ENCODE measurements around the gene STAT4.
A peak's percentile ranks its signal among the peaks of the same experiment; 100 is the strongest.

STAT4 gene, protein sequence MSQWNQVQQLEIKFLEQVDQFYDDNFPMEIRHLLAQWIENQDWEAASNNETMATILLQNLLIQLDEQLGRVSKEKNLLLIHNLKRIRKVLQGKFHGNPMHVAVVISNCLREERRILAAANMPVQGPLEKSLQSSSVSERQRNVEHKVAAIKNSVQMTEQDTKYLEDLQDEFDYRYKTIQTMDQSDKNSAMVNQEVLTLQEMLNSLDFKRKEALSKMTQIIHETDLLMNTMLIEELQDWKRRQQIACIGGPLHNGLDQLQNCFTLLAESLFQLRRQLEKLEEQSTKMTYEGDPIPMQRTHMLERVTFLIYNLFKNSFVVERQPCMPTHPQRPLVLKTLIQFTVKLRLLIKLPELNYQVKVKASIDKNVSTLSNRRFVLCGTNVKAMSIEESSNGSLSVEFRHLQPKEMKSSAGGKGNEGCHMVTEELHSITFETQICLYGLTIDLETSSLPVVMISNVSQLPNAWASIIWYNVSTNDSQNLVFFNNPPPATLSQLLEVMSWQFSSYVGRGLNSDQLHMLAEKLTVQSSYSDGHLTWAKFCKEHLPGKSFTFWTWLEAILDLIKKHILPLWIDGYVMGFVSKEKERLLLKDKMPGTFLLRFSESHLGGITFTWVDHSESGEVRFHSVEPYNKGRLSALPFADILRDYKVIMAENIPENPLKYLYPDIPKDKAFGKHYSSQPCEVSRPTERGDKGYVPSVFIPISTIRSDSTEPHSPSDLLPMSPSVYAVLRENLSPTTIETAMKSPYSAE

DNA sequence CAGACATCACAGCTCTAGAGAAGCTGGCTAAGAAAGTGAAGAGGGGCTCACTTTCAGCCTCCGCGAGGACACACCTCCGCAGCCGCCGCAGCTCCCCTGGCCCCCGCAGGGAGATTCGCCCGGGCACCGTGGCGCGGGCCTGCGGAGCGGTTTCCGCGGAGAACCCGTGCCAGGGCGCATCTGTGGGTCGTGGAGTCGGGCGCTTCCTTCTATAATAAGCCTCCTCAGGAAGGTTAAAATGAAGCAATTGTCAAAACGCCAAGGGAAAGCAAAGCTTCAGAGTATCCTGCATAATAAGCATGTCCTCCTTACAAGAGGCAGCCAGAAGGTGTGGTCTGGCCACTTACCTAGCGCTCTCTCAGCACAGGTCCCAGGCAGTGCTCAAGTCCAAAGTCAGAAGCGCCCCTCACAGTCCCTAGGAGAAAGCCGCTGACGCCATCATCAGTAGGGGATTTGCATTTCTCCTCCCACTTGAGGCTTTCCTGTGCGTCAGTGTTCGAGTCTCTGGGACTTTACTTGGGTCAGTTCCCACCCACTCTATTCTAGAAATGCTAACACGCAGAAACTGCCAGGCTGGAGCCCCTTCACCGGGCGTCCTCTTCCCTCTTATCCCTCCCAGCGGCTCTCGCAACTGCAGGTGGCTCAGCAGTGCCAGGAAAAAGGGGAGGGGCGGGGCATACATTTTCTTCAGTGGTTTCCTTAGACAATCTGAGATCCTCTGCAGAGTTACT is at the start of gene STAT4:
Gene STAT4 (minus strand): TSS at position 395 of the 731 bp plus-strand sequence. CDS start 2,791 bp downstream, outside the sequence.
- no peak for DNase-seq

DNA sequence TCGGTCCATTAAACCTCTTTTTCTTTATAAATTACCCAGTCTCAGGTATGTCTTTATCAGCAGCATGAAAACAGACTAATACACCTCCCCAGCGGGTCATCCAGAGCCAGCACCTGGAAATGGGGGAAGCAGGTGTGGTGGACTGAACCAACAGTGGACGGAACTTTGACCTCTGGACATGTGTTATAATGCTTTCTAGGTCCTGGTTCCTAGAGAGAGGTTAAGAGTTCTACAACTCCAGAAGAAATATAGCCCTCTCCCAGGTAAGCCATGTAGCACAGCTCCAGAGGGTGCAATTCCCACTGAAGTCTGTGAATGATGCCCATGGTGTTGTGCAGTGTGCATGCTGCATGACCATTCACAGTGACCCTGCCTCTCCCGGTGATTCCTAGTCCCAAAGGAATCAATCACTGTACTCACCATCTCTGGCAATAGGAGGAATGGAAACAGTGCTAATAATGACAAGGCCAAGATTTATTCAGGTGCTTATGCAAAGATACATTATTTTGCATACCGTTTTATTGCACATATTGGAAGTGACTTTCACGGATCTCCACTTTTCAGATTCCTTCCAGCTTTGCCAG is 49.2 kb upstream of the STAT4 start:
- no peak for DNase-seq

DNA sequence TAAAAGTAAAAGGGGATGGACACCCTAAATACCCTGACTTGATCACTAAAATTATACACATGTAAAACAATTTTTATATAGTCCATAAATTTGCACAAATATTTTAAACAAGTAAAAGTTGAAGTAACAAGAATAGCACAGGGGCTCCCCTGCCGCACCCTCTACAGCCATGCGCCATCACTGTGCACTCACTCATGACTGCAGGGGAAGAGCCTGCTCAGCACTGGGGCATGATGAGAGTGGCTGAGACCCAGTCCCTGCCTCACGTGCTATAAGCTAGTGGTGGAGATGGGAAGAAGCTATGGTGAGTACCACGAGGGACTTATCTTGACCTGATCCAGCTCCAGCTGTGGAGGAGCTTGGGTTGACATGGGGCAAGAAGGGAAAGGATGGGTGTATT is 47.5 kb upstream of the STAT4 start:
- DNase-seq, result no peak

DNA sequence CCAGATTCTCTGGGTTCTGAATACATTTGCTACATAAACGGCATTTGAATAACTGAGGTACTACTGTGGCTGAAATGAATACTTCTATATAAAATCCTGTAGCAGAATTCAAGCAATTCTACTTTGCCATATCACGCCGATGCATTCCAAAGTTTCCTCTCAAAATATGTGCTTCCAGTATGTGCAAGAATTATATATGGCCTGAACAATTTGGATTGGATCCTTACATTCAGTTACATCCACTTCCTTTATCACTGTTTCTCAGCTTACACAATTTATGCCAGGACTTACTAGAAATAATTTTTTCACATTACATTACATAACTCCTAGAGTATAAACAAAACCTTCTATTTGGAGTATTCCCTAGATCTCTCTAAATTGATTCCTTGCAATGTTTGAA is 46.3 kb upstream of the STAT4 start:
- DNase-seq, result no peak

DNA sequence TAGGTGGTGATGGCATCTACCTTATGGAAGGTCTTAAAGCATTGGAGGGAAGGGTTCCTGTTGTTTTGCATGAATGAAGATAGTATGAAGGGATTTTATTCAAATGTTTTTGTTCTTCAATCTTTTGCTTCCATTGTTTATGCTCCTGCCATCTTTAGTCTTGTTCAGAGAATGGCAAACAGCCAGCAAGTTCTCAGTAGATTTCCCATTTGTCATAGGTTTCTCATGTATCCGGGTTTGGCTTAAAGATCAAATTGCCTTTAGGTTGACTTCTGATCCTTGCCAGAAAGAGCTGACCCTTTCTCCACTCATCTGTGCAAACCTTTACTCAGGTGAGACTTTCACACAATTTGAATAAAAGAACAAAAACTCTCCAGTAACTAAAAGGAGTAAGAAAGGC is 44.2 kb upstream of the STAT4 start:
- DNase-seq, result no peak

DNA sequence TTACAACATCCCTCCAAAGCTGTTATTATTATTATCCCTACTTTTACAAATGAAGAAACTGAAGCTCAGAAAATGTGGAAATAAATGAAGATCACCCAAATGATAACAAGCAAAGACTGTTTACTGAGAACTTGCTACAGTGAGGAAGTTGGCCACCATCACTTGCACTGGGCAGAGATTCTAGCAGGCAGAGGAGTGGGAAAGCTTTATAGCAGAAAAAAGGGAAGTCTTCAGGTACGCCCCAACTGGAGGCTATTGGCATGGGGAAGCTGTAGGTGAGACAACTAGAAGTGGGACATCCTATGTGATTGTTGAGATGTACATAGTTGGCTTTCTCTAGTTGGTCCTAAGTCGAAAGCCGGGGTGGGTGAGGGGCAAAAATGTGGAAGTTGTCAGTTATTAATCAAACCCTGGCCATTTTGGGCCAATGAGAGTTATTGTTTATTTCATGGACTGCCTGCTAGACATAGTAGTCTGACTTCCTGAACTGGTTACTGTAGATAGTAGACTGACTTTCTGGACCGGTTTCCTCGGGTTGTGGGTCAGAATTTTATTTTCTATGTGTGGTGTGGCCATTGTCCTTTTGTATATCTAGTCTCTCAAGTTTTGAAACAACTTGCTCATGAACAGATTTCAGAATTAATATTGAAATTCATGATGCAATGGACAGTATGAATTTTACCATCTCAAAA is 40.2 kb upstream of the STAT4 start:
- no peak for DNase-seq

DNA sequence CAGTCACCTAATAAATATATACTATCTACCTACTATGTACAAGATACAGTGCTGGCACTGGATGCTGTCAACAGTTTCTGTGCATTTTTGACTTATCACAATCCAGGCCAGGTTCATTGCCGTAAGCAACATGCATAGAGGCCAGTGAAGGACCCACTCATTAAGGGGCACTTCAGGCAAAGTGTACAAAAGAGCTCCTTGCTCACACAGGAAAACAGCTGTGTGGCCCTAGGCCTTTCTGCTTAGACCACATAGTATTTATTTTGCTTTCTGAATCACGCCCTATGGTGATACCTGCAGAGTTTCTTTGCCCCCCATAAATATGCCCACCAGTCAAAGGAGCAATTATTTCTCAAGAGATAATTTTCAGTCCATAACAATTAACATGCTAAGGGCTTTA is 39.6 kb upstream of the STAT4 start:
- DNase-seq, result no peak

DNA sequence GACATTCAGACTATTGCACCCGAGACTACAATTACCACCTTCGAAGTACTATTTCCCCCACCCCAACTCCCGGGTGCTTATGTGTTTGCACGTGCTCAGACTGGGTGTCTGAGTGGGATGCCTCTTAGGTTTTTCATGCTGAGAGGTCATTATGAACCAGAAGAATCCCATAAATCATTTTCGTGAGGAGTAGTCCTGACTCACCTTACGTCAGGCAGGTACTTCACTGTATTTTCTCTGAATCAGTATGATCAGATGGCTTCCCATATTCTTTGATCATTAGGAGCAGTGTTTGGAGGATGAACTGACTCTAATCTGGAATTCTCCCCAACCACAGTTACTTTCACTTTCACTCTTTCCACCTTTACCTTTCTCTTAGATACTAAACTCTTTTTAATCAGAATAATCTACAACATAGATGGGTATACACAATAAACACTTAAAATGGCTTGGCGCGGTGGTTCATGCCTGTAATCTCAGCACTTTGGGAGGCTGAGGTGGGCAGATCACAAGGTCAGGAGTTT is 38.4 kb upstream of the STAT4 start:
- no peak for DNase-seq

DNA sequence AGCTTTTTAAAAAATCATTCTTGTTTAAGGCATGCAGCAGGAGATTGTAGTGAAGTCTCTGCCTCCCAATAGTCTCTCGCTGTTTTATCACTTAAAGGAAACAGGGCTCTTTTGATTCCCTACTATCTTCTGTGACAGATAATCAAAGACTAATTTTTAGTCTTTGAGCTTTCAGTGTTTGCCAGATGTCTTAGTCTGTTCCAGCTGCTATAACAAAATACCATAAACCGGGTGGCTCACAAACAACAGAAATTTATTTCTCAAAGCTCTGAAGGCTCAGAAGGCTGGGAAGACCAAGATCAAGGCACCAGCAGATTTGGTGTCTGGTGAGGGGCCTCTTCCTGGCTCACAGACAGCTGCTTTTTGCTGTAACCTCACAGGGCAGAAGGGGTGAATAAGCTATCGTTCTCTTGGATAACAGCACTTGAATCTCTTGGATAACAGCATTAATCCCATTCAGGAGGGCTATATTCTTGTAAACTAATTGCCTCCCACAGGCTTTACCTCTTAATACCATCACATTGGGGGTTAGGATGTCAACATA is 37.8 kb upstream of the STAT4 start:
- DNase-seq, result no peak

DNA sequence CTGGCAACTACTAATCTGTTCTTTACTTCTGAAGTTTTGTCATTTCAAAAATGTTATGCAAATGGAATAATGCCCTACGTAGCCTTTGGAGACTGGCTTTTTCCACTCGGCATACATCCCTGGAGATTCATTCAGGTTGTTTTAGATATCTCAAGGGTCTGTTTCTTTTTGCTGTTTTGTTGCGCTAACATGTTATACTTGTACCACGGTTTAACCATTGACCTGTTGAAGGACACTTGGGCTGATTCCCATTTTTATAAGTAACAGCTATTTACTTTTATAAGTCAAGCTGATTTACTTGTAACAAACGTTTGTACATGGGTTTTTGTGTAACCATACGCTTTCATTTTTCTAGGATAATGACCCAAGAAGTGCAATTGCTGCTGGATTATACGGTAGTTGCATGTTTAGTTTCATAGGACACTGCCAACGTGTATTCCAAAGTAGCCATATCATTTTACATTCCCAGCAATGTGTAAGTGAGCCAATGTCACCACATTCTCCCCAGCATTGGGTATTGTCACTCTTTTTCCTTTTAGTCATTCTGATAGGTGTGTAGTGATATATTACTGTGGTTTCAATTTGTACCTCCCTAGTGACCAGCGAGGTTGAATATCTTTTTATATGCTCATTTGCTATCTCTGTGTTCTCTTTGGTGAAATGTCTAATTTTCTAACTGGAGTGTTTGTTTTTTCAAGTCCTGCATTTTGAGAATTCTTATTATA is 36.5 kb upstream of the STAT4 start:
- DNase-seq, result no peak

DNA sequence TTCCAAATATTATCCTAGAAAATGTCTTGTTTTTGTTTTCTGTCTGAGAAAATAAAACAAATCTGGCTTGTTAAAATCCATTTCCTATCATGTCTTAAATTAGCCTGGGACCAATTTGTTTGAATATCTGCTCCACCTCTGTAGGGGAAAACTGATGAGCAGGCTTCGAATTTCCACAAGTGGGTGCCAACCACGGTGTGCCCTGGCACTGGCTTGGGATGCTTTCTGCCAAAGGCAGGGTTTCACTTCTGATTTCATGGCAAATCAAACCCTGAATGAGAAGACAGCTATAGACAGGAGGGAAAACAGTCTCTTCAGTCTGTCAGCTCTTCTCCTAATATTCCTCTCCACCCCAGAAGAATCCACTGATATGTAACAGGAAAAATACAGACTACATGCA is 33.7 kb upstream of the STAT4 start:
- no peak for DNase-seq

DNA sequence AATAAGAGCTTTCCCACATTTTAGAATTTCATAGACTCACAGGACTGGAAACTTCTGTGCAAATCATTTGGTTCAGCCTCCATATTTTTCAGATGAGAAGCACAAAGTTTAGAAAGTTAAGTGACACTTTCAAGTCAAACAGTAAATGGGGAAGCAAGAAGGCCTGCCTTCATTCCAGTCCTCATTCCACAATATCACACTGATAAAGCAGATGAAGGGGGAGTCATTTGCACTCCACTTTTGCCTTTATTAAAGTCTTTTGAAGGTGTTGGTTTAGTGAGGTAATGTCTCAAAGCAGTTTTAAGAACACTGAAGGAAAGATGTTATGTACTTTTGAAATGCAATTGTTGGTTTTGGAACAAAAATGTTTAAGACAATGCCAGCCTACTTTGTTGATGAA is 32.7 kb upstream of the STAT4 start:
- DNase-seq, result no peak

DNA sequence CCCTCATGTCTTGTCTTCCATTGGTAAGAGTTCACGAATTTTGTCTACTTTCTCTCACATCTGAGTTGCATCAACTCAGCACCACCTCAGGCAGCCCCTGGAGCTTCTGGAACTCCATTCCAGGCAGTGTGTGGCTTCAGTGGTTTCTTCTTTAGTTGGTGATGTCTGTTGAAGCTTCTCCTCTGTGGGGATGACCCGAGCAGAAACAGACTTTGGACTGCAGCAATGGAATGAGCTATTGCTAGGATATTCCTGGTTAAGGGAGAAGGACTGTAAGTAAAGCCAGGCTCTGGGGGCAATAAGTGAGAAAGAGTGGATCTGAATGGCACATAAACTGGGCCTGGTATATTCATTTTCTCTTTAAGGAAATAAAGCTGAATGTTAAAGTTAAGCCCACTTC is 32.3 kb upstream of the STAT4 start:
- DNase-seq, result no peak

DNA sequence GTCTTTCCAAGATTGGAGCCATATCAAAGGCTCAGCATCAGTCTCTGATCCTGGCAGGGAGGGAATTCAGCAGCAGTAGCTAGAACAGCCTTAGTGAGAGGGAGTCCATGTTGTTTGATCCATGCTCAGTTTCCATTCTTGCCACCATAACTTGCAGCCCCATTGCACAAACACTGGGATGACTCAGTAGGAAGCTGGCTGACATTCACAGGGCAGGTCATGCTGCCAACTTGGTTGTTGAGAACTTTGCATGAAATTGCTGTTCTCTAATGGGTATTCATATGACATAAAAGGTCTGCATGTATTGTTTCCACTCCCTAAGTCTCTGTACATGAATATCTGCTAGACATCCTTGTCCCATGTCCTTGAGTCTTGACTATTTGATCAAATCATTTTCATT is 29.9 kb upstream of the STAT4 start:
- no peak for DNase-seq

DNA sequence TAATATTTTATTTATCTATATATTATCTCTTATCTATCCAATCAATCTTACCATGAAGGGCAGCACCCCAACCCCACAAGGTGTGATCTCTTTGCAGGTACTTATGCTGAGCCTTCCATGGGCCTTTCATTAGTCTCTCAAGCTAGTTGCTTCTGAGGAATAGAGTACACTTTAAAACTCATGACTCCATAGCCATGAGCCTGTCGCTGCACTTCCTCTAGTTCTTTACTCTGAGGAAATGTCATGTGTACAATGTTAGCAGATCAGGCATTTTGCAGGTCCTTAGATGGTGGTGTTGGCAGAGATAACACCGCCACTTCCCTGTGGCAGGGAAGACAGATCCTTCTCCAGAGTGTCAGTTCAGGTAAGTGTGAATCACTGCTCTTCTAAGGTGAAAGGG is 29.5 kb upstream of the STAT4 start:
- no peak for DNase-seq

DNA sequence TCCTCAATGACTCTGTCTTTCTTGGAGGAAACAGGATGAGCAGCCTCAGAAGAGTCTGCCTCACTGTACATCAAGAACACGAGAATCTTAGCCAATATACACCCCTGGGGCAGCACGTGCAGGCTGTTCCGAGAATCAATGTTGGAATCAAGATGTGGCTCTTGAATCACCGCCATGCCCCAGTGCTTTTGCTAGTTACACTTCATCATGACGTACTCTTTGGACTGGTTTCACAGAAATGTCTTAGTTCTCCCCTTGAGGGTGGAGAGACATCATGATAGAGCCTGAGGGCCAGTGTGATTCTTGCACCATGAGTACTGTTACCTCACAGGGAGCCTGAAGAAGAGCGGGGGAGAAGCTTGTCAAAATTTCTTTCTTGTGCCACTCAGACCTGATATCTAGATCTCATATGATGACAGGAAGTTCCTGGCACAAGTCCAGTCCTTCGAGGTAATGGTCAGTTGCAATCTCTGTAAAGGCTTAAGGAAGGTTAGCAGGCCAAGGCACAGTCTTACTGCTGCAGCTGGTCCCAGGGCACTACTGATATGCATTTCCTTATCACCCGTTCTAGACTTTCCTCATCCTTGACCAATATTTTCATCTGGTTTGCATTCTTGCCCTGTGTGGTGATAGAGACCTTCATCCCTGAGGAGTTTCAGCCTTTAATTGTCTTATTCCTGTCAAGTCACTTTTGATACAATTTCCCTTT is 28.2 kb upstream of the STAT4 start:
- DNase-seq, result peak; percentile 84

DNA sequence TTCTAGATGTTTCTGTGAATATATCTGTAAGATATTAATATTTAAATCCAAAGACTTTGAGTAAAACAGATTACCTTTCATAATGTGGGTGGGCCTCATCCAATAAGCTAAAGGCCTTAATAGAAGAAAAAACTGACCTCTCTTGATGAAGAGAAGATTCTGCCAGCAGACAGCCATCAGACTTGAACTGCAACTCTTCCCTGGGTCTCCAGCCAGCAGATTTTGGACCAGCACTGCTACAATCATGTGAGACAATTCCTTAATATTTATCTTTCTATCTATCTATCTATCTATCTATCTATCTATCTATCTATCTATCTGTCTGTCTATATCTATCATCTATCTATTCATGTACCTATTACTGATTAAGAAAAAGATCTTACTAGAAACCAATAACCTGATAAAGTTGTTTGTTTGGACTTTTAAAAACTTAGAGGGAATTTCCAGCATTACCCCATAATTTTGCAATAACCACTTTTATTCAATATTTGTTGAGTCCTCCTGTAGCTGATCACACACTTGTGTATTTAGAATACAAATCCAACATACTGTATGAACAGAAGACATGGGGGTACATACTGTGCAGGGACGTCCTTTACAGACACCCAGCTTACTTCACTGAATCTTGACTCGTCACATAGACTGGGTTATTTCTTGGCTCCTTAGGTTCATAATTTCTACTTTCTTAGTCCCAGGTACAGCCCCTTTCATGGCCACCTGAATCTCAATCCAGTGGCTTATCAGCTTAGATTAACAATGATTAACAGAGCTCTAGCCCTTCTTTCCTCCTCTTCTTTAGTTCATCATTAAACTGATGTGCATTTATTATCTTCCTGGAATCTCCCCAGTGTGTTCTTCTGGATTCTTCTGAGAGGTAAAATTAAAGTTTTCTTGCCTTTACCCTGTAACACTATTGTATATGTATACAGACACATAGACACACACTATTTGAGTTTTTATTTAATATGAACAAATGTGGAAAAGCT is 27.2 kb upstream of the STAT4 start:
- no peak for DNase-seq

DNA sequence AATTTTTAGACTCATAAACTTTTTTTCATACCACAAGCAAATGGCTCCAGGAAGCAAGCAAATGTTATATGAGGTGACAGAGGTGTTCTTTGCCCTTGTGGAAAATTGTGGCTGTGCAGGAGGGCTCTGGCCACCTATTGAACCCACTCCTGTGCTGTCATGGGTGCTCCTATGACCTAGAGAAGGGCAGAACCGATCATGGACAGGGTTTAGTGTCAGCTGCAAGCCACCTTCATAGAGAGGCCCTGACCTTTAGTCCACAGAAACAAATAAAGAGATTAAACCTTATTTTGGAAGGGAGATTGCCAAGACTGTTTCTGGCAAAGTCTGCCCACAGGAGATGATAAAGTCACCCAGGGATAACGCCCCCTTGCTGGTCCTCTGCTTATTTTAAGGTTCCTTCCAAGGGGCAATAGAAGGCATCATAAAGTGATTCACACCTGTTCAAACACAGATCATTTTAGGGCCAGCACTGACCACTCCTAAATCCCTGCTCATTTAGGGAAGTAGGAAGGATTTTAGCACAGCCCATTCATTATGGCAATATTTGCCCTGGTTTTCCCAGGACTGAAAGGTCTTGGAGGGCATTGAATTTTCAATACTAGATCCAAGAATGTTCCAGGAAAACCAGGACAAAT is 26.1 kb upstream of the STAT4 start:
- DNase-seq, result no peak

DNA sequence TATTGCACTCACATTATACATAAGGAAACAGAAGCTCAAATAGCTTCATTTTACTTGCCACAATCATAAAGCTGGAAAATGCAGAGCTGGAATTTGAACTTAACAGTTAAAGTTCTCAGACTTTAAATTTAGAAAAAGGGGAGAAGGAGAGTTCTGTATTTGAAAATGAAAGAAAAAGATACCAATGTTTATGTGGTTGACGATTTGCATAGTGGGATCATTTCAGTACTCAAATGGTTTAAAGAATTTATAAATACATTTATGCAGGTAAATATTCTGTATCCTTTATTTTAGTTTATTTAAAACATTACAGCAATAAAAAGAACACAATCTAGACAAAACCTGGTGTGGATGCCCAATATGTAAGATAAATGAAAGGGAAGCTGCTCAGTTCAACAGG is 25.5 kb upstream of the STAT4 start:
- no peak for DNase-seq
